ENCODE data around the gene HOXA10. TPM values are rescaled to one million over a fixed set of nuclear protein-coding genes. Genes with fewer than 3 reads are reported as not detected.

Gene HOXA10
- total RNA-seq, 4 donors from 2014 or later: 4.0 TPM; not detected in 3

DNA sequence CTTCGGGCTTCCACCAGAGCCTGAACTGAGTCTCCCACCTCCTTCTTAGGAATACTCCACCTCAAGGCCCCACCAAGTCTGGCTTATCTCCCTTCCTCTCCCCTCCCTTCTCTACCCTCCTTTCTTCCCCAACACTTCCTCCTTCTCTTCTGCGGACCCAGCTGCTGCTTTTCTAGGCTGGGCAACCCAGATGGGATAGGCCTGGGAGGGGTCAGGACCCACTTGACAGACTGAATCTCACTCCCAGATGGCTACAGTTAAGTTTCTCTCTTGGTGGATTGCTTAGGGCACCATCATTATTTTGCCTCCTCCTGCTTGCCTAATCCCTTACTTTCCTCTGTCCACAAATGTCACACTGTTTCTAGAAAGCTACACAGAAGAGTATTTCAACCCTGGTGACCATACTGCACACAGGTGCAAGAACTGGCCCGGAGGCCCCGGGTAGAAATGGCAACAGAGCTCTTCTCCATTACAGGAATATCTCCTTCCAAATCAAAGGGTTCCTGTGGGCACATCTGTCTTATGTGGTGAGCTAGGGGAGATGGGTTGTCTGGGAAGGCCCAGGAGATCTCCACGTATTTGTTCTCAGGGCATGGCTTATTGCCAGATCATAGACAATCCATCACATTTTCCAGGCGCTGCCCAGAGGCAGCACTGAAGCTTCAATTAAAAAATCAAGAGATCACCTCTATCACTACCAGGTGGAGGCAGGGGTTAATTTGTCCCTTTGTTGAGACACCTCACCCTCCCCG is 16.1 kb upstream of the HOXA10 start:
- Histone ChIP-seq H3K27ac (no peak overlapping the region), H3K36me3 (no peaks in the 10 kb centered on the region), H3K27me3 (peaks cover 91% of the 10 kb centered on the region), H3K4me1 (peaks cover 16 to 35% of the 10 kb centered on the region in 2 donors), H3K9me3 (no peaks in the 10 kb centered on the region), H3K4me3 (replicated peaks in 1 of 3) (no peak overlapping the region)
- TF ChIP-seq POLR2A (IDR thresholded peaks at IDR 0.05): no peak
- TF ChIP-seq, protein P1, sequence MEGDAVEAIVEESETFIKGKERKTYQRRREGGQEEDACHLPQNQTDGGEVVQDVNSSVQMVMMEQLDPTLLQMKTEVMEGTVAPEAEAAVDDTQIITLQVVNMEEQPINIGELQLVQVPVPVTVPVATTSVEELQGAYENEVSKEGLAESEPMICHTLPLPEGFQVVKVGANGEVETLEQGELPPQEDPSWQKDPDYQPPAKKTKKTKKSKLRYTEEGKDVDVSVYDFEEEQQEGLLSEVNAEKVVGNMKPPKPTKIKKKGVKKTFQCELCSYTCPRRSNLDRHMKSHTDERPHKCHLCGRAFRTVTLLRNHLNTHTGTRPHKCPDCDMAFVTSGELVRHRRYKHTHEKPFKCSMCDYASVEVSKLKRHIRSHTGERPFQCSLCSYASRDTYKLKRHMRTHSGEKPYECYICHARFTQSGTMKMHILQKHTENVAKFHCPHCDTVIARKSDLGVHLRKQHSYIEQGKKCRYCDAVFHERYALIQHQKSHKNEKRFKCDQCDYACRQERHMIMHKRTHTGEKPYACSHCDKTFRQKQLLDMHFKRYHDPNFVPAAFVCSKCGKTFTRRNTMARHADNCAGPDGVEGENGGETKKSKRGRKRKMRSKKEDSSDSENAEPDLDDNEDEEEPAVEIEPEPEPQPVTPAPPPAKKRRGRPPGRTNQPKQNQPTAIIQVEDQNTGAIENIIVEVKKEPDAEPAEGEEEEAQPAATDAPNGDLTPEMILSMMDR (IDR thresholded peaks at IDR 0.05): no peak
- intact Hi-C loops (cut with DNase I): loop anchor here (10.0 kb wide), 1 partner anchor 905 kb away; no protein-coding TSS in a partner anchor
- 33 to 46% methylated on average over 7 of the region's 7 CpGs for WGBS, 2 donors
- DNase-seq: no peak

GRCh38 chr7:27189295-27189996 is 15.3 kb upstream of the HOXA10 start:
- intact Hi-C loops (cut with DNase I): no loop called here
- no peak overlapping the region for H3K4me3 ChIP-seq (replicated peaks in 1 of 3)
- peaks cover 91% of the 10 kb centered on the region for H3K27me3 ChIP-seq
- WGBS, 2 donors: 6 to 16% methylated on average over 4 to 21 of the region's 22 CpGs
- no peaks in the 10 kb centered on the region for H3K36me3 ChIP-seq
- no peak for TF ChIP-seq POLR2A (IDR thresholded peaks at IDR 0.05)
- TF ChIP-seq, protein P1 (IDR thresholded peaks at IDR 0.05): no peak
- no peak overlapping the region for H3K27ac ChIP-seq
- H3K9me3 ChIP-seq: no peaks in the 10 kb centered on the region
- no peak for DNase-seq
- peaks cover 20 to 41% of the 10 kb centered on the region in 2 donors for H3K4me1 ChIP-seq

GRCh38 chr7:27188386-27189294 is 14.5 kb upstream of the HOXA10 start:
- 7% methylated on average over 25 to 45 of the region's 49 CpGs for WGBS, 2 donors
- Histone ChIP-seq H3K4me3 (replicated peaks in 1 of 3) (no peak overlapping the region), H3K36me3 (no peaks in the 10 kb centered on the region), H3K27me3 (peaks cover 91% of the 10 kb centered on the region), H3K27ac (no peak overlapping the region), H3K9me3 (no peaks in the 10 kb centered on the region), H3K4me1 (peaks cover 26 to 49% of the 10 kb centered on the region in 2 donors)
- intact Hi-C loops (cut with DNase I): no loop called here
- no peak for DNase-seq
- no peak for TF ChIP-seq POLR2A (IDR thresholded peaks at IDR 0.05)
- TF ChIP-seq, protein P1 (IDR thresholded peaks at IDR 0.05): no peak

GRCh38 chr7:27187475-27188385 is 13.6 kb upstream of the HOXA10 start:
- TF ChIP-seq, protein P1 (IDR thresholded peaks at IDR 0.05): no peak
- no peak for TF ChIP-seq POLR2A (IDR thresholded peaks at IDR 0.05)
- Histone ChIP-seq H3K27ac (no peak overlapping the region), H3K9me3 (no peaks in the 10 kb centered on the region), H3K36me3 (no peaks in the 10 kb centered on the region), H3K27me3 (peaks cover 91% of the 10 kb centered on the region), H3K4me3 (replicated peaks in 1 of 3) (no peak overlapping the region), H3K4me1 (peaks cover 20 to 48% of the 10 kb centered on the region in 2 donors)
- no peak for DNase-seq
- WGBS, 2 donors: 7% methylated on average over 37 to 38 of the region's 46 CpGs
- intact Hi-C loops (cut with DNase I): no loop called here

All from thyroid gland (tissue), 4 donors.